ENCODE data around the gene HDAC11.

HDAC11 gene

GRCh38 chr3:13550423-13550690 is 70.3 kb downstream of the HDAC11 start:
- peak in 1 of 10 donors; percentile 47 for DNase-seq

GRCh38 chr3:13550791-13551360 is 70.8 kb downstream of the HDAC11 start:
- intact Hi-C loops (cut with DNase I): no loop called here
- DNase-seq: peak in 1 of 10 donors; percentile 37

More at GRCh38 chr3:13550423-13550690, 70.3 kb downstream of the HDAC11 start:
- intact Hi-C loops (cut with DNase I): no loop called here

GRCh38 chr3:13552857-13553652 is 72.9 kb downstream of the HDAC11 start:
- intact Hi-C loops (cut with DNase I): no loop called here
- DNase-seq: peak in 1 of 10 donors; percentile 69

GRCh38 chr3:13553686-13554085 is 73.6 kb downstream of the HDAC11 start:
- peak in 1 of 10 donors; percentile 52 for DNase-seq
- intact Hi-C loops (cut with DNase I): no loop called here

- DNase-seq: peak in 1 of 10 donors; percentile 17
These were observed 75.6 kb downstream of the HDAC11 start for GRCh38 chr3:13555753-13556152.

More at GRCh38 chr3:13555753-13556152, 75.6 kb downstream of the HDAC11 start:
- intact Hi-C loops (cut with DNase I): no loop called here
